Measurements from ENCODE around the gene WDR73. TPM values are rescaled to one million over a fixed set of nuclear protein-coding genes. Genes with fewer than 3 reads are reported as not detected.

WDR73 gene
- total and polyA plus RNA-seq, 5 donors from 2014 or later: 12.9 to 19.6 (median 19.2) TPM

GRCh38 chr15:84594617-84595290 lies 59.3 kb downstream of the WDR73 start:
- Mint-ChIP-seq H3K4me3 (no peak overlapping the region), H3K9me3 (peaks cover 0 to 2% (median 0%) of the 10 kb centered on the region in 7 donors), H3K27me3 (peaks cover 12% of the 10 kb centered on the region), H3K4me1 (peaks cover 10 to 36% (median 28%) of the 10 kb centered on the region in 4 donors), H3K36me3 (no peaks in the 10 kb centered on the region), H3K27ac (peak overlapping the region in 1 of 3 donors; percentile 5)
- Histone ChIP-seq H3K9me3 (ENCODE audit: control insufficient read depth in 2 of 2, low read length in 2 of 2) (no peaks in the 10 kb centered on the region), H3K36me3 (ENCODE audit: control insufficient read depth, insufficient read depth, low read length) (no peaks in the 10 kb centered on the region), H3K4me3 (ENCODE audit: low read depth, low read length) (no peak overlapping the region), H3K27me3 (ENCODE audit: control insufficient read depth, insufficient read depth, low read length) (no peaks in the 10 kb centered on the region), H3K4me1 (ENCODE audit: control insufficient read depth, insufficient read depth, low read length, poor library complexity, severe bottlenecking) (peaks cover 20% of the 10 kb centered on the region), H3K27ac (ENCODE audit: insufficient read depth, low read length, poor library complexity, severe bottlenecking) (no peak overlapping the region)
- ATAC-seq (ENCODE audit: low read depth in 2 of 2): no peak
- DNase-seq: no peak

- Mint-ChIP-seq H3K27ac (no peak overlapping the region), H3K36me3 (no peaks in the 10 kb centered on the region), H3K27me3 (peaks cover 20% of the 10 kb centered on the region), H3K4me3 (no peak overlapping the region), H3K9me3 (peaks cover 0 to 2% (median 0%) of the 10 kb centered on the region in 7 donors), H3K4me1 (peaks cover 4 to 14% (median 9%) of the 10 kb centered on the region in 4 donors)
- no peaks in the 10 kb centered on the region for H3K36me3 ChIP-seq (ENCODE audit: control insufficient read depth, insufficient read depth, low read length)
- H3K27me3 ChIP-seq (ENCODE audit: control insufficient read depth, insufficient read depth, low read length): no peaks in the 10 kb centered on the region
- ATAC-seq (ENCODE audit: low read depth in 2 of 2): no peak
- H3K4me1 ChIP-seq (ENCODE audit: control insufficient read depth, insufficient read depth, low read length, poor library complexity, severe bottlenecking): peaks cover 6% of the 10 kb centered on the region
- no peaks in the 10 kb centered on the region for H3K9me3 ChIP-seq (ENCODE audit: control insufficient read depth in 2 of 2, low read length in 2 of 2)
- H3K4me3 ChIP-seq (ENCODE audit: low read depth, low read length): no peak overlapping the region
- DNase-seq: no peak
- no peak overlapping the region for H3K27ac ChIP-seq (ENCODE audit: insufficient read depth, low read length, poor library complexity, severe bottlenecking)
Measured at GRCh38 chr15:84591815-84592214, 62.3 kb downstream of the WDR73 start.

- H3K27ac ChIP-seq (ENCODE audit: insufficient read depth, low read length, poor library complexity, severe bottlenecking): no peak overlapping the region
- H3K36me3 ChIP-seq (ENCODE audit: control insufficient read depth, insufficient read depth, low read length): no peaks in the 10 kb centered on the region
- Mint-ChIP-seq H3K4me1 (peaks cover 0 to 12% (median 7%) of the 10 kb centered on the region in 4 donors), H3K27me3 (peaks cover 28% of the 10 kb centered on the region), H3K36me3 (no peaks in the 10 kb centered on the region), H3K4me3 (peak overlapping the region in 1 of 4 donors; percentile 8), H3K27ac (no peak overlapping the region), H3K9me3 (peaks cover 0 to 2% (median 0%) of the 10 kb centered on the region in 7 donors)
- no peak overlapping the region for H3K4me3 ChIP-seq (ENCODE audit: low read depth, low read length)
- no peaks in the 10 kb centered on the region for H3K9me3 ChIP-seq (ENCODE audit: control insufficient read depth in 2 of 2, low read length in 2 of 2)
- no peaks in the 10 kb centered on the region for H3K27me3 ChIP-seq (ENCODE audit: control insufficient read depth, insufficient read depth, low read length)
- H3K4me1 ChIP-seq (ENCODE audit: control insufficient read depth, insufficient read depth, low read length, poor library complexity, severe bottlenecking): peaks cover 6% of the 10 kb centered on the region
- DNase-seq: no peak
- ATAC-seq (ENCODE audit: low read depth in 2 of 2): no peak
Measured at GRCh38 chr15:84590406-84590805, 63.7 kb downstream of the WDR73 start.

Other genes starting within 250 kb of the WDR73 start
- gene ZSCAN2, start 53.3 kb downstream of the WDR73 start, total RNA-seq: 4.8 TPM
- gene ZSCAN2, start 53.3 kb downstream of the WDR73 start, polyA plus RNA-seq: 10 to 100 TPM in 2 of 4 donors, 1 to 10 TPM in 2; 6.9 to 12.4 (median 9.4) TPM
- 2.2 TPM for gene NMB, start 3.9 kb upstream of the WDR73 start, total RNA-seq
- 1 to 10 TPM; 5.5 to 7.1 (median 6.7) TPM for gene NMB, start 3.9 kb upstream of the WDR73 start, polyA plus RNA-seq
- 72.9 TPM for gene SEC11A, start 61.9 kb upstream of the WDR73 start, total RNA-seq
- gene SEC11A, start 61.9 kb upstream of the WDR73 start, polyA plus RNA-seq: 100 to 1,000 TPM; 152 to 186 (median 163) TPM
- 39.8 TPM for gene ZNF592, start 94.3 kb upstream of the WDR73 start, total RNA-seq
- gene ZNF592, start 94.3 kb upstream of the WDR73 start, polyA plus RNA-seq: 1 to 10 TPM; 3.8 to 4.3 (median 4.2) TPM
- 0.22 TPM for gene ALPK3, start 163.1 kb upstream of the WDR73 start, total RNA-seq
- not detected for gene ALPK3, start 163.1 kb upstream of the WDR73 start, polyA plus RNA-seq
- gene SLC28A1, start 230.4 kb upstream of the WDR73 start, total RNA-seq: not detected
- not detected for gene SLC28A1, start 230.4 kb upstream of the WDR73 start, polyA plus RNA-seq